Measurements from ENCODE around the gene AMBP.

The AMBP gene

DNA sequence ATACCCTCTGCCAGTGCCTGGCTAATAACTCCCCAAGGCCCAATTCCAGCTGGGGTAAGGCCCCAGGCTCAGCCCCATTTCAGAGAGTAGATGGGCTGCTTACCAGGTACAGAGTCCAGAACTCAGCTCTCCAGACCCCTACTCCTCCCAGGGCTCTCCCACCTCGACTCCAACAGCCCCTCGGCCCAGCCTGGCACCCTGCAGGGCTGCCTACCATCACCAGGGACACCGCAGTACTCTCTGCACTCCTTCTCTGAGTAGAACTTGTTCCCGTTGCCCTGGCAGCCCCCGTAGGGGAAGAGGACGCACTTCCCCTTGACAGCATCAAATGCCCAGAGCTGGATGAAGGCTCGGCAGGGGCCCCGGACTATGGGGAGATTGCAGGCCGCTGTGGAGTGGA, 17.4 kb downstream of the AMBP start:
- Histone ChIP-seq H3K79me2 (ENCODE audit: control insufficient read depth, low read length) (no peaks in the 10 kb centered on the region), H3K9me2 (replicated peaks; ENCODE audit: control insufficient read depth, low read length) (no peaks in the 10 kb centered on the region), H3K4me3 (ENCODE audit: low read length) (no peak overlapping the region), H3K27ac (ENCODE audit: low read depth, low read length) (no peak overlapping the region), H3K27me3 (ENCODE audit: control insufficient read depth, low read length) (peaks cover 4% of the 10 kb centered on the region; the same call in 1 of the 2 replicates), H3K36me3 (ENCODE audit: control insufficient read depth, low read length) (no peaks in the 10 kb centered on the region), H3K9me3 (ENCODE audit: control insufficient read depth, insufficient read depth, low read length) (no peaks in the 10 kb centered on the region), H3F3A (ENCODE audit: control insufficient read depth, insufficient read depth) (no peaks in the 10 kb centered on the region), H4K20me1 (ENCODE audit: control insufficient read depth, insufficient read depth, low read depth, low read length) (no peaks in the 10 kb centered on the region), H3K4me2 (ENCODE audit: low read length) (no peak overlapping the region), H3K4me1 (ENCODE audit: control insufficient read depth, low read length) (no peaks in the 10 kb centered on the region)
- TF ChIP-seq EZH2phosphoT487 (IDR thresholded peaks at IDR 0.05; ENCODE audit: borderline replicate concordance, low read length), result no peak
- TF ChIP-seq, protein P1, sequence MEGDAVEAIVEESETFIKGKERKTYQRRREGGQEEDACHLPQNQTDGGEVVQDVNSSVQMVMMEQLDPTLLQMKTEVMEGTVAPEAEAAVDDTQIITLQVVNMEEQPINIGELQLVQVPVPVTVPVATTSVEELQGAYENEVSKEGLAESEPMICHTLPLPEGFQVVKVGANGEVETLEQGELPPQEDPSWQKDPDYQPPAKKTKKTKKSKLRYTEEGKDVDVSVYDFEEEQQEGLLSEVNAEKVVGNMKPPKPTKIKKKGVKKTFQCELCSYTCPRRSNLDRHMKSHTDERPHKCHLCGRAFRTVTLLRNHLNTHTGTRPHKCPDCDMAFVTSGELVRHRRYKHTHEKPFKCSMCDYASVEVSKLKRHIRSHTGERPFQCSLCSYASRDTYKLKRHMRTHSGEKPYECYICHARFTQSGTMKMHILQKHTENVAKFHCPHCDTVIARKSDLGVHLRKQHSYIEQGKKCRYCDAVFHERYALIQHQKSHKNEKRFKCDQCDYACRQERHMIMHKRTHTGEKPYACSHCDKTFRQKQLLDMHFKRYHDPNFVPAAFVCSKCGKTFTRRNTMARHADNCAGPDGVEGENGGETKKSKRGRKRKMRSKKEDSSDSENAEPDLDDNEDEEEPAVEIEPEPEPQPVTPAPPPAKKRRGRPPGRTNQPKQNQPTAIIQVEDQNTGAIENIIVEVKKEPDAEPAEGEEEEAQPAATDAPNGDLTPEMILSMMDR (IDR thresholded peaks at IDR 0.05; ENCODE audit: low read depth, low read length, poor library complexity, severe bottlenecking), result no peak

DNA sequence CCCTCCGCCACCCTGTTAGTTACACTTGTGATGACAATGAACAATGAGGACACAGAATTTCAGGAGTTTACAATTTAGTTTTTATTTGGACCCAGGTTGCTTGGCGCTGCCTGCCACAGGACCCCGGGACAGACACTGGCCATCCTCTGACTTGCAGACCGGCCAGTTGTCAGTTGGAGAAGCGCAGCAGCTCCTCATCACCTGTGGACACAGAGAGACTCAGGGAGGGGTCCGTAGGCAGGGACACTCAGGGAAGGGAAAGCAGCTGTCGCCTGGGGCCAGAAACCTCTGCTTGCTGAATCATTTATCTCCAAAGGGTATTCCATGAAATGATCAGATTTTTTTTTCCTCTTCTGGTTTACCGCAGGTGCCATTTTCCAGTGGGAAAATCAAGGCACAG, 18.0 kb downstream of the AMBP start:
- no peaks in the 10 kb centered on the region for H3K79me2 ChIP-seq (ENCODE audit: control insufficient read depth, low read length)
- H3K4me2 ChIP-seq (ENCODE audit: low read length), result no peak overlapping the region
- no peak overlapping the region for H3K27ac ChIP-seq (ENCODE audit: low read depth, low read length)
- H3K4me1 ChIP-seq (ENCODE audit: control insufficient read depth, low read length), result no peaks in the 10 kb centered on the region
- H3K4me3 ChIP-seq (ENCODE audit: low read length), result no peak overlapping the region
- TF ChIP-seq, protein P1 (IDR thresholded peaks at IDR 0.05; ENCODE audit: low read depth, low read length, poor library complexity, severe bottlenecking), result no peak
- no peaks in the 10 kb centered on the region for H3K36me3 ChIP-seq (ENCODE audit: control insufficient read depth, low read length)
- no peaks in the 10 kb centered on the region for H3K9me2 ChIP-seq (replicated peaks; ENCODE audit: control insufficient read depth, low read length)
- H3K27me3 ChIP-seq (ENCODE audit: control insufficient read depth, low read length), result no peaks in the 10 kb centered on the region
- H4K20me1 ChIP-seq (ENCODE audit: control insufficient read depth, insufficient read depth, low read depth, low read length), result no peaks in the 10 kb centered on the region
- H3K9me3 ChIP-seq (ENCODE audit: control insufficient read depth, insufficient read depth, low read length), result no peaks in the 10 kb centered on the region
- no peaks in the 10 kb centered on the region for H3F3A ChIP-seq (ENCODE audit: control insufficient read depth, insufficient read depth)

DNA sequence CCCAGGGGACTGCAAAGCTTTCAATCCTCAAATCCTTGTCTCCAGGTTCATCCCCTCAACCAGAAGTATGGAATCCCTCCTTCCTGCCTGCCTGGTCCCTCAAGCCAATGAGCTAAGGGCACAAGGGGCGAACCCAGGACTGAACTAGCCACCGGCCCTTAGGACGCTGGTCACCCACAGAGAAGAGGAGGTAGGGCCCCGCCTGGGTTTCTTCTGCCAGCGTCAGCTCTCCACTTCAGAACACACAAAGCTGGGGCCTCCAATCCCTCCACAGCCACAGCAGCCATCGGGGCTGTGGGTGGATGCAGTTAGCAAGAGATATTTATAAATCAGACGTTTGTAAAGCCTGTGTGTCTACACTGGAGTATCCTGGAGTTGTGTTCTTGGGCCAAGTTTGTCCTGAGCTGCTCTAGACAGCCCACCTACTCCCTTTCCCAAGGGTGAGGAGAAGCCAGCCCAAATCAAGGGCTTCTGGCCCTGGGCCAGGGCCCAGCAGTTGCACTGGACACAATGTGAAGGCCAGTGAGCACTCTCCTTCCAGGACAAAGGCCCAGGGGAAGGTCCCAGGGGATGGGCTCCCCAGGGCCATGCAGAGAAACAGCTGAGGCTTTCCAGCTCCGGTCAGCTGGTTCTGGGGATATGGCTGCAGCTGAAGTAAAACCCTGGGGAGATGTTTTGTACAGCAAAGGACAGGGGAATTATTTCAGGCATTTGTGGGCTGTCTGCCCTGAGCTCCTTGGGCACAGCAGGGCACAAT, 18.9 kb downstream of the AMBP start:
- Histone ChIP-seq H3K79me2 (ENCODE audit: control insufficient read depth, low read length) (no peaks in the 10 kb centered on the region), H3K4me3 (ENCODE audit: low read length) (no peak overlapping the region), H3K4me1 (ENCODE audit: control insufficient read depth, low read length) (no peaks in the 10 kb centered on the region), H4K20me1 (ENCODE audit: control insufficient read depth, insufficient read depth, low read depth, low read length) (no peaks in the 10 kb centered on the region), H3K4me2 (ENCODE audit: low read length) (no peak overlapping the region), H3K9me3 (ENCODE audit: control insufficient read depth, insufficient read depth, low read length) (no peaks in the 10 kb centered on the region), H3K9me2 (replicated peaks; ENCODE audit: control insufficient read depth, low read length) (no peaks in the 10 kb centered on the region), H3K36me3 (ENCODE audit: control insufficient read depth, low read length) (no peaks in the 10 kb centered on the region), H3F3A (ENCODE audit: control insufficient read depth, insufficient read depth) (no peaks in the 10 kb centered on the region), H3K27ac (ENCODE audit: low read depth, low read length) (no peak overlapping the region), H3K27me3 (ENCODE audit: control insufficient read depth, low read length) (no peaks in the 10 kb centered on the region)
- TF ChIP-seq EZH2phosphoT487 (IDR thresholded peaks at IDR 0.05; ENCODE audit: borderline replicate concordance, low read length), result no peak
- TF ChIP-seq, protein P1 (IDR thresholded peaks at IDR 0.05; ENCODE audit: low read depth, low read length, poor library complexity, severe bottlenecking), result no peak

All from DOHH2 (cell line).